Pancreas (tissue), 10 donors: ENCODE measurements around the gene DNAL1. TPM values are rescaled to one million over a fixed set of nuclear protein-coding genes. Genes with fewer than 3 reads are reported as not detected.

ENCODE experiments used
- ATAC-seq, 4 donors: fragments of 200-7000 bp; cut with Tn5 transposase; one replicate each; pipeline versions ENCODE4 v1.8.0 to v1.9.1; 2020; ENCODE audit warnings: mild to moderate bottlenecking in 4 of 4, moderate library complexity in 4 of 4
- DNase-seq, 6 donors: peaks; one replicate each; pipeline ENCODE4 v3.0.0-alpha.2; 2020
- FAIRE-seq: peaks from 2 replicates; lab custom pipeline; 2012; peaks lifted over from hg19 to GRCh38; lab: Jason Lieb, UNC
- H3K27ac ChIP-seq, 4 donors: fragments of 200-600 bp; sonication (generic); 1 replicate in 3 of 4; 2 replicates in 1 of 4; pipeline versions ENCODE4 v1.5.0 to v1.8.0; 2020
- H3K27me3 ChIP-seq, 4 donors: fragments of 200-600 bp; one replicate each; pipeline ENCODE4 v1.8.0; 2021
- H3K36me3 ChIP-seq, 3 donors: fragments of 200-600 bp; sonication (generic) in 1 of 3; one replicate each; pipeline versions ENCODE4 v1.5.0 to v1.8.0; 2020 to 2021
- H3K4me1 ChIP-seq, 3 donors: fragments of 200-600 bp; one replicate each; pipeline ENCODE4 v1.8.0; 2021
- H3K4me3 ChIP-seq, 4 donors: fragments of 200-600 bp; sonication (generic) in 2 of 4; one replicate each; pipeline versions ENCODE4 v1.5.0 to v1.8.0; 2020 to 2021
- H3K9me3 ChIP-seq, 4 donors: fragments of 200-600 bp; one replicate each; pipeline ENCODE4 v1.8.0; 2021
- WGBS, 2 donors: extraction: QIAGEN DNeasy Blood & Tissue Kit; methylation state at CpG; one replicate each; pipeline ENCODE4 v1.1.7; 2013; 5-methylcytosine and 5-hydroxymethylcytosine counted together
- intact Hi-C, 3 donors: fragments of 100-400 bp; cut with DNase I; formaldehyde crosslinking; loops; one replicate each; pipeline versions ENCODE4 v1.11.1 to v1.14.2; 2022
- polyA plus RNA-seq, 2 donors: library from polyadenylated mRNA; stranded (reverse); fragments of 200-250 nt; gene quantifications; one replicate each; pipeline ENCODE4 v1.2.3, GENCODE V29; 2013
- total RNA-seq, 6 donors: library from RNA; stranded (reverse); fragmentation: NEBNext Ultra II Directional in 4 of 6; extraction: Animal tissue kit (Norgen Biotek cat#: 25700) in 4 of 6; gene quantifications; one replicate each; pipeline versions ENCODE4 v1.2.1 to v1.2.4, GENCODE V29; 2021 to 2023
- TF ChIP-seq, protein P1 (sequence below), 4 donors: fragments of 200-600 bp; sonication (generic) in 3 of 4; IDR thresholded peaks; one replicate each; pipeline versions ENCODE4 v1.5.0 to v1.8.0; 2021; ENCODE audit warnings: antibody characterized with exemption in 4 of 4
- donor health status: healthy with polysubstance abuse.
- donor health status: DM: no; HTN: no; CAD: no; lungs with moderate emphysema.
- donor health status: DM: no; HTN: no; CAD: no.
- donor health status: control.
- donor health status: control.
- donor health status: Bipolar disorder and iron deficiency.
- donor health status: DM: yes; HTN: yes; CAD: no.
- donor health status: DM: no; HTN: no; CAD: no.
- donor health status: DM: no; HTN: no; CAD: no.
- donor health status: DM: yes; HTN: yes; CAD: no.

DNAL1 gene
- total and polyA plus RNA-seq, 8 donors, result 3.2 to 9.2 (median 5.2) TPM

DNA sequence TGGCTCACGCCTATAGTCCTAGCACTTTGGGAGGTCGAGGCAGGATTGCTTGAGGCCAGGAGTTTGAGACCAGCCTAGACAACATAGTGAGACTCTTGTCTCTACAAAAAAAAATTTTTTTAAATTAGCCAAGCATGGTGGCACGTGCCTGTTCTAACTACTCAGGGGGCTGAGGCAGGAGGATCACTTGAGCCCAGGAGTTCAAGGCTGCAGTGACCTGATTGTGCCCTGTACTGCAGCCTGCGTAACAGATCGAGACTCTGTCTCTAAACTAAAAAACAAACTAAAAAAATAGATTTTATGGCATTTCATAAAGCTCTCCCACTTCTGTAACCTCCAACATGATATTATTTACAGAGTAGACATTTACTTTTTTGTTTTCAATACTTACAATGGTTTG lies 39.8 kb downstream of the DNAL1 start:
- no peak overlapping the region for H3K4me3 ChIP-seq
- WGBS, 2 donors, result 90 to 94% methylated on average over 5 of the region's 5 CpGs
- H3K4me1 ChIP-seq, result no peaks in the 10 kb centered on the region
- H3K27ac ChIP-seq, result no peak overlapping the region
- DNase-seq, result no peak
- intact Hi-C loops, result no loop called here
- no peaks in the 10 kb centered on the region for H3K27me3 ChIP-seq
- H3K9me3 ChIP-seq, result no peaks in the 10 kb centered on the region
- no peak for FAIRE-seq
- ATAC-seq, result no peak
- TF ChIP-seq, protein P1, sequence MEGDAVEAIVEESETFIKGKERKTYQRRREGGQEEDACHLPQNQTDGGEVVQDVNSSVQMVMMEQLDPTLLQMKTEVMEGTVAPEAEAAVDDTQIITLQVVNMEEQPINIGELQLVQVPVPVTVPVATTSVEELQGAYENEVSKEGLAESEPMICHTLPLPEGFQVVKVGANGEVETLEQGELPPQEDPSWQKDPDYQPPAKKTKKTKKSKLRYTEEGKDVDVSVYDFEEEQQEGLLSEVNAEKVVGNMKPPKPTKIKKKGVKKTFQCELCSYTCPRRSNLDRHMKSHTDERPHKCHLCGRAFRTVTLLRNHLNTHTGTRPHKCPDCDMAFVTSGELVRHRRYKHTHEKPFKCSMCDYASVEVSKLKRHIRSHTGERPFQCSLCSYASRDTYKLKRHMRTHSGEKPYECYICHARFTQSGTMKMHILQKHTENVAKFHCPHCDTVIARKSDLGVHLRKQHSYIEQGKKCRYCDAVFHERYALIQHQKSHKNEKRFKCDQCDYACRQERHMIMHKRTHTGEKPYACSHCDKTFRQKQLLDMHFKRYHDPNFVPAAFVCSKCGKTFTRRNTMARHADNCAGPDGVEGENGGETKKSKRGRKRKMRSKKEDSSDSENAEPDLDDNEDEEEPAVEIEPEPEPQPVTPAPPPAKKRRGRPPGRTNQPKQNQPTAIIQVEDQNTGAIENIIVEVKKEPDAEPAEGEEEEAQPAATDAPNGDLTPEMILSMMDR (IDR thresholded peaks at IDR 0.05), result no peak
- no peaks in the 10 kb centered on the region for H3K36me3 ChIP-seq

DNA sequence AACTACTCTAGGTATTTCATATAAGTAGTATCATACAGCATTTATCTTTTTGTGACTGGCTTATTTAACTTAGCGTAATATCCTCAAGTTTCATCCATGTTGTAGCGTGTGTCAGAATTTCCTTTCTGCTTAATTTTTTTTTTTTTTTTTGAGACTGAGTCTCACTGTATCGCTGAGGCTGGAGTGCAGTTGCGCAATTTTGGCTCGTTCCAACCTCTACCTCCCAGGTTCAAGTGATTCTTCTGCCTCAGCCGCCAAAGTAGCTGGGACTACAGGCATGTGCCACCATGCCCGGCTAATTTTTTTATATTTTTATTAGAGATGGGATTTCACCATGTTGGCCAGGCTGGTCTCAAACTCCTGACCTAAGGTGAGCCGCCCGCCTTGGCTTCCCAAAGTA lies 40.5 kb downstream of the DNAL1 start:
- intact Hi-C loops, result no loop called here
- 95 to 96% methylated on average over 9 of the region's 9 CpGs for WGBS, 2 donors
- no peak overlapping the region for H3K27ac ChIP-seq
- ATAC-seq (no peak), DNase-seq (no peak), FAIRE-seq (no peak)
- no peaks in the 10 kb centered on the region for H3K27me3 ChIP-seq
- no peaks in the 10 kb centered on the region for H3K4me1 ChIP-seq
- H3K36me3 ChIP-seq, result no peaks in the 10 kb centered on the region
- TF ChIP-seq, protein P1 (IDR thresholded peaks at IDR 0.05), result no peak
- no peaks in the 10 kb centered on the region for H3K9me3 ChIP-seq
- H3K4me3 ChIP-seq, result no peak overlapping the region

DNA sequence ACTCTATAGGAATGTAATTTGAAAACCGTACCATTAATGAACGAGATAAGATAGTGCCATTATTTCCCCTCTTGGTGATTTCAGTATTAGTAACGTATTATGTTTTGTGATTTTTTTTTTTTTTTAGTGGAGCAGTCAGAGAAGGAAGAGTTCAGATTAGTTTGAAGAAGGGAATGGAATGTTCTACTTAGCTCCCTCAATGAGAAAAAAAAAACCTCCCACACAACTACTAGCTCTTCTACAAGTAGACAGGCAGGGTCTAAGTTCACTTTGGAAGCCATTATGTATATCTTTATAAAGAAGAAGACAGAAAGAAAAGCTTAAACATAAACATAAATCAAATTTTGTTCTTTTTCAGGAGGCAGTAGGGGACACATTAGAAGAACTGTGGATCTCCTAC lies 42.1 kb downstream of the DNAL1 start:
- FAIRE-seq, result no peak
- intact Hi-C loops, result no loop called here

DNA sequence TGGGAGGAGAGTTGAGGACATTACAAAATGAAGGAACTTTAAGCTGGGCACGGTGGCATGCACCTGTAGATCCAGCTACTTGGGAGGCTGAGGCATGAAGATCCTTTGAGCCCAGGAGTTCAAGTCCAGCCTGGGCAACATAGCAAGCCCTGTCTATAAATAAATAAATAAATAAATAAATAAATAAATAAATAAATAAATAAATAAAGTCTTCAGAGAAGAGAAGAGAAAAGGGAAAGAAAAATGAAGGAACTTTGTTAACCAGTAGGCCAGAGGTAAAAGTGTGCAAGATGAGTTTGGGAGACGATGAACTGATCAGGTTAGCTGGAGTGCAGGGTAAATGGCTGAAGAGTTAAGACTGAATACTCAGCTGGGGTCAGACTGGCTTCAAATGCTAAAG lies 49.3 kb downstream of the DNAL1 start:
- TF ChIP-seq, protein P1 (IDR thresholded peaks at IDR 0.05), result no peak
- Histone ChIP-seq H3K9me3 (no peaks in the 10 kb centered on the region), H3K27me3 (no peaks in the 10 kb centered on the region), H3K4me1 (no peaks in the 10 kb centered on the region), H3K27ac (no peak overlapping the region), H3K36me3 (no peaks in the 10 kb centered on the region), H3K4me3 (no peak overlapping the region)
- no peak for FAIRE-seq
- ATAC-seq, result no peak
- 96 to 100% methylated on average over 2 of the region's 2 CpGs for WGBS, 2 donors
- intact Hi-C loops, result no loop called here
- DNase-seq, result no peak

More for the DNA sequence above, 42.1 kb downstream of the DNAL1 start:
- H3K27me3 ChIP-seq, result no peaks in the 10 kb centered on the region
- no peaks in the 10 kb centered on the region for H3K4me1 ChIP-seq
- no peak overlapping the region for H3K4me3 ChIP-seq
- DNase-seq (no peak), ATAC-seq (no peak)
- H3K9me3 ChIP-seq, result no peaks in the 10 kb centered on the region
- no peak overlapping the region for H3K27ac ChIP-seq
- TF ChIP-seq, protein P1 (IDR thresholded peaks at IDR 0.05), result no peak
- H3K36me3 ChIP-seq, result no peaks in the 10 kb centered on the region
- 86 to 93% methylated on average over 3 of the region's 3 CpGs for WGBS, 2 donors

DNA sequence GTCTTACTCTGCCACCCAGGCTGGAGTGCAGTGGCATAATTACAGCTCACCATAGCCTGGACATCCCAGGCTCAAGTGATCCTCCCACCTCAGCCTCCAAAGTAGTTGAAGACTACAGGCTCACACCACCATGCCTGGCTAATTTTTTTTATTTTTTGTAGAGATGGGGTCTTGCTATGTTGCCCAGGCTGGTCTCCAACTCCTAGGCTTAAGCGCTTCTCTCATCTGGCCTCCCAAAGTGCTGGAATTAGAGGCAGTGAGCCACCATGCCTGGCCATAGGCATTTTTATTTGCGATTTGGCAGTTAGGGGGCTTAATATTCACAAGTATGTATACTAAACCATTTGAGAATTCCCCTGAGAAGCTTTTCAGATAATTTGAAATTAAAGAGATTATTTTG lies 50.3 kb downstream of the DNAL1 start:
- no peaks in the 10 kb centered on the region for H3K36me3 ChIP-seq
- WGBS, 2 donors, result 97 to 99% methylated on average over 2 of the region's 2 CpGs
- no peak for FAIRE-seq

More for the DNA sequence above, 50.3 kb downstream of the DNAL1 start:
- Histone ChIP-seq H3K4me3 (no peak overlapping the region), H3K27me3 (no peaks in the 10 kb centered on the region), H3K4me1 (no peaks in the 10 kb centered on the region), H3K27ac (no peak overlapping the region), H3K9me3 (no peaks in the 10 kb centered on the region)
- DNase-seq (no peak), ATAC-seq (no peak)
- TF ChIP-seq, protein P1 (IDR thresholded peaks at IDR 0.05), result no peak
- intact Hi-C loops, result no loop called here
